ENCODE results near the gene RABEP2. TPM values are rescaled to one million over a fixed set of nuclear protein-coding genes. Genes with fewer than 3 reads are reported as not detected.
"Not testable (repeated sequence)": the region's sequence is repeated elsewhere in the genome, so short reads cannot be mapped to it uniquely, and the experiment has no call there.

RABEP2 gene
- total and polyA plus RNA-seq, 2 donors = 17.0 to 23.4 TPM

DNA sequence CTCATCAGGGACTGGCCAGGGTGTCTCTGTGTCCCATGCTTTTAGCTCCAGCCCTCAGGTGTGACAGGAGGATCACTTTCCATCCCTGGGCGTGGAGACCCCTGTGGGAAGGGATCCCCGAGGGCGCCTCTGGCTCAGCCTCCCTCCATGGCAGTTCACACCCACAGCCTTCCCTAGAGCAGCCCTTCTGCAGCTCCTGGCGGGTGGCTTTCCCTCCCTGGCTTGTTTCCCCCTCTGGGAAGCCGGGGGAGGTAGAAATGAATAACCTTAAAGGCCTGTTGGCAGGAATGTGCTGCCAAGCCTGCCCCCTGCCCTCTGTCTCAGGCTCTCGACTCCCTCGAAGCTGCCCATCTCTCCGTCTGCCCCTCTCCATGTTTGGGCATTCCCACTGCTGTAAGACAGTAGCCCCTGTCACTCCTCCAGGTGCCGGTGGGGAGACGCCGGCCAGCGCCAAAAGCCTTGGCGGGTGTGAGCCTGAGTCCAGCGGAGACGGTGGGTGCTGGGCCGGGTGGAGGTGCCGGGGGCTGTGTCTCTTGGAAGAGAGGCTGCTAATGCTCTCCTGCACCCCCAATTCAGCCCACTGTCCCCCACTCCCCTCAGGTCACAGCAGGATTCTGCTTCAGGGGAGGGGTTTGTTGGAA is 48.9 kb downstream of the RABEP2 start:
- H3K4me1 ChIP-seq (ENCODE audit: insufficient read depth) = peaks cover 2% of the 10 kb centered on the region
- H3K27ac ChIP-seq (ENCODE audit: low read depth) = no peak overlapping the region
- no peaks in the 10 kb centered on the region for H3K36me3 ChIP-seq (ENCODE audit: insufficient read depth)
- WGBS = 50% methylated on average over 17 of the region's 17 CpGs
- H3K4me3 ChIP-seq (ENCODE audit: low read depth, low read length) = no peak overlapping the region
- no peak for DNase-seq (ENCODE audit: extremely low spot score)

DNA sequence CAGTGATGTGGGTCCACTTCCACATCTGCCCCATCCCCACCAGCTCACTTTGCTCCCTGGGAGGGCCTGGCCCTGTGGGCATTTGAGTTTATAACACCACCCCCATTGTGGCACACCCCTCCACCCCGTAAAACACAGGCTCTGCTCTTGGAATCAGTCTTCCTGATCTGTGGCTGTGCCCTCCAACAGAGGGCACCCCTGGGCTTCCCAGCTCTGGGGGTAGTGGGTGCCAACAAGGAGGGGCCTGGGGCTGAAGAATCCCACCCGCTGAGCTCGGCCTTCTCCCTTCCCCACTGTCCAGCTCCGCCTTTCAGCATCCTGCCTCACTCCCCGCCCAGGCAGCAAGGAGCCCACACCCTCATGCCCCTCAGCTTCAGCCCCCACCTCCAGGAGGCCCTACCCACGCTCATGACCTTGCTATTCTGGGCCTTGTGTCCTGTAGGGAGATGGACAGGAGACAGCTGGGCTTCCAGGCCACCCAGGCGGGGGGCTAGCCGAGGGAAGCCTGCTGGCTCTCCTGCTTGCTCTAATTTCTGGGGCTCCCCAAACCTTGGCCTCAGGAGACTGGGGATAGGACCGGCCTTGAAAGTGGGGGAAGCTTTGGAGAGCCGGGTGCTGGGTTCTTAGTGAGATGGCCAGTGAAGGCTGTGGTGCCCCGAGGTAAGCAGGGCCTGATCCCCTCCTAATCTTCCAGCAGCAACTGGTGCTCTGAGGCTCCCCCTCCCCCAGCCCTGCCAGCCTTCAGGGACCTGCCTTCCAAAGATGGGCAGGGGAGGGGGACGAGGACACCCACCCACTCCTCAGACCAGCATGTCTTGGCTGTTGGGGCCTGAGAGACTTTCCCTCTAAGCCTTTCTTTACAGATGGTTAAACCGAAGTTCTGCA is 49.7 kb downstream of the RABEP2 start:
- no peak overlapping the region for H3K27ac ChIP-seq (ENCODE audit: low read depth)
- no peak overlapping the region for H3K4me3 ChIP-seq (ENCODE audit: low read depth, low read length)
- no peak for DNase-seq (ENCODE audit: extremely low spot score)
- WGBS = 45% methylated on average over 13 of the region's 13 CpGs
- peaks cover 2% of the 10 kb centered on the region for H3K4me1 ChIP-seq (ENCODE audit: insufficient read depth)
- no peaks in the 10 kb centered on the region for H3K36me3 ChIP-seq (ENCODE audit: insufficient read depth)

DNA sequence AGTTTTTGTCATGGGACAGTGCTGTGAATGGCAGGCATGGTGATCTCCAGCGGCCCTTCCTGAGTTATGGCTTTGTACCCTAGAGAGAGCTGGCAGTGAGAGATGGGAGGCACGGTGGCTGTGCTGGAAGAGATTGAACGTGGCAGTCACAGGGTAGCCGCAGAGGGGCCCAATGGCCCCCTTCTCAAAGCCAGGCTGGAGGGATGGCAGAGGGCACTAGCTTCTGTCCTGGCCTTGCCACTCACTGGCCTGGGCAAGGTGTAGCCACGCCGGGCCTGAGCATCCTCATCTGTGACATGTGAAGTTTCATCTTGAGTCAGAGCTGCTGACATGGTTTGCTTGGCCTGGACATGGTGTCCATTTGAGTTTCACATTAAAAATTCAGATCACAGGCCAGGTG is 50.6 kb downstream of the RABEP2 start:
- WGBS = 94% methylated on average over 6 of the region's 6 CpGs
- Histone ChIP-seq H3K36me3 (ENCODE audit: insufficient read depth) (peaks cover 4% of the 10 kb centered on the region), H3K4me1 (ENCODE audit: insufficient read depth) (peaks cover 2% of the 10 kb centered on the region), H3K27ac (ENCODE audit: low read depth) (no peak overlapping the region), H3K4me3 (ENCODE audit: low read depth, low read length) (no peak overlapping the region)
- no peak for DNase-seq (ENCODE audit: extremely low spot score)

DNA sequence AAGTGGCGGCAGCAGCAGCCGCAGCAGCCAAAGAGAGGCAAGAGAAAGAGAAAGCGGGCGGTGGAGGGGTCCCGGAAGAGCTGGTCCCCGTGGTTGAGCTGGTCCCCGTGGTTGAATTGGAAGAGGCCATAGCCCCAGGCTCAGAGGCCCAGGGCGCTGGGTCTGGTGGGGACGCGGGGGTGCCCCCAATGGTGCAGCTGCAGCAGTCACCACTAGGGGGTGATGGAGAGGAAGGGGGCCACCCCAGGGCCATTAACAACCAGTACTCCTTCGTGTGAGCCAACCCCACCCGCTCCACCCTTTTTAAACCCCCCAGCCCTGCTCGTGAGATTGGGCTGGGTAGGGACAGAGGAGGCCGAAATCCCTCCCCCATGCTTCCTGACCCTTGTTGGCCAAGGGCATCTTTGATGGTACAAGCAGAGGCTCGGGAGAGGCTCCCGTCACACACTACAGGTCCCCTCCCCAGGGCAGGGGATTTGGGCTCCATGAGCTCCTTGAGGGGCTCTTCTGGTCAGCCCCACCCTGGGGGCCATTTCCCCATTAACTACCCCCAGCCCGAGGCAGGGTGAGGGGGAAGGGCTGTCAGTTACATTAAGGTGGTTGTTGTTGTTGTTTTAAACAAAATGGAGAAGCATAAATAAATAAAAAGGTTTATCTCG is 51.4 kb downstream of the RABEP2 start:
- WGBS = 86% methylated on average over 18 of the region's 18 CpGs
- no peak overlapping the region for H3K4me3 ChIP-seq (ENCODE audit: low read depth, low read length)
- H3K27ac ChIP-seq (ENCODE audit: low read depth) = no peak overlapping the region
- H3K36me3 ChIP-seq (ENCODE audit: insufficient read depth) = peaks cover 10% of the 10 kb centered on the region
- no peak for DNase-seq (ENCODE audit: extremely low spot score)
- H3K4me1 ChIP-seq (ENCODE audit: insufficient read depth) = no peaks in the 10 kb centered on the region

DNA sequence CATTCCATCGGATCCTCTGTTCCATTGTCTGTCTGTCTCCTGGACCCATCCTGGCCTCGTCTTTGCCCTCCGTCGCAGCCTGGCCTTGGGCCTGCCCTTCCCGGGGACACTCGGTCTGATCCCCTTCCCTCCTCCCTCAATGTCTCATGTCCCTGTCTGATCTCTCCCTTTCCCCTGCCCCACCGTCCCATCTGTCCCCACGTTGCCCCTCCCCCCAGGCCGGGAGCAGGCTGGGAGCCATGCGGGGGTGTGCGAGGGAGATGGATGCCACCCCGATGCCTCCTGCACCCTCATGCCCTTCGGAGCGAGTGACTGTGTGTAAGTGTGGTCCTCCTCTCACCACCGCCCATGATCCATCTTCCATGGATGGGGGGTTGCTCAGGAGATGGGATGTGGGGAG is 52.1 kb downstream of the RABEP2 start:
- 84% methylated on average over 15 of the region's 15 CpGs for WGBS
- no peak overlapping the region for H3K27ac ChIP-seq (ENCODE audit: low read depth)
- DNase-seq (ENCODE audit: extremely low spot score) = no peak
- no peaks in the 10 kb centered on the region for H3K4me1 ChIP-seq (ENCODE audit: insufficient read depth)
- no peak overlapping the region for H3K4me3 ChIP-seq (ENCODE audit: low read depth, low read length)
- peaks cover 11% of the 10 kb centered on the region for H3K36me3 ChIP-seq (ENCODE audit: insufficient read depth)

GRCh38 chr16:28869201-28869600 is 55.8 kb downstream of the RABEP2 start:
- no peak overlapping the region for H3K27ac ChIP-seq (ENCODE audit: low read depth)
- no peak overlapping the region for H3K4me3 ChIP-seq (ENCODE audit: low read depth, low read length)
- H3K36me3 ChIP-seq (ENCODE audit: insufficient read depth) = peaks cover 11% of the 10 kb centered on the region
- 94% methylated on average over 11 of the region's 11 CpGs for WGBS
- no peak for DNase-seq (ENCODE audit: extremely low spot score)
- H3K4me1 ChIP-seq (ENCODE audit: insufficient read depth) = no peaks in the 10 kb centered on the region

GRCh38 chr16:28867646-28868045 is 57.4 kb downstream of the RABEP2 start:
- WGBS = 93% methylated on average over 9 of the region's 9 CpGs
- H3K4me3 ChIP-seq (ENCODE audit: low read depth, low read length); DNase-seq (ENCODE audit: extremely low spot score); H3K27ac ChIP-seq (ENCODE audit: low read depth); H3K4me1 ChIP-seq (ENCODE audit: insufficient read depth): not testable (repeated sequence)
- H3K36me3 ChIP-seq (ENCODE audit: insufficient read depth) = peaks cover 11% of the 10 kb centered on the region

DNA sequence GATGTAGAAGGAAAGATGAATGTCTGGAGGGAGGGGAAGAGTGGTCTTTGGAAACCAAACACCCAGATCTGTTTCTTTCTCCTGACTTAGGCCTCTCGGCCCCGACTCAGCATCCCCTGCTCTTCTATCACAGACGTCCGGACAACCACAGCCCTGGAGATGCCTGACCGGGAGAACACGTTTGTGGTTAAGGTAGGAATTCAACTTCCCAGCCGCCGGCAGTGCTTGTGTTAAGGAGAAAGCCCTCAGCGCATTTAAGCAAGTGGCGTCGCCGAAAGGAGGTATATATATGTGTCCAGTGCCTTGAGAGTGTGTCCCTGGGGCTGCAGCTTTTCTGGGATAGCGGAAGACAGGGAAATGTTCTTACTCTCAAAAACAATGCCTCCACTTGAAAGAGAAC is 57.8 kb downstream of the RABEP2 start:
- no peak for DNase-seq (ENCODE audit: extremely low spot score)
- H3K4me3 ChIP-seq (ENCODE audit: low read depth, low read length) = no peak overlapping the region
- peaks cover 11% of the 10 kb centered on the region for H3K36me3 ChIP-seq (ENCODE audit: insufficient read depth)
- WGBS = 91% methylated on average over 13 of the region's 13 CpGs
- H3K4me1 ChIP-seq (ENCODE audit: insufficient read depth) = no peaks in the 10 kb centered on the region
- H3K27ac ChIP-seq (ENCODE audit: low read depth) = no peak overlapping the region

DNA sequence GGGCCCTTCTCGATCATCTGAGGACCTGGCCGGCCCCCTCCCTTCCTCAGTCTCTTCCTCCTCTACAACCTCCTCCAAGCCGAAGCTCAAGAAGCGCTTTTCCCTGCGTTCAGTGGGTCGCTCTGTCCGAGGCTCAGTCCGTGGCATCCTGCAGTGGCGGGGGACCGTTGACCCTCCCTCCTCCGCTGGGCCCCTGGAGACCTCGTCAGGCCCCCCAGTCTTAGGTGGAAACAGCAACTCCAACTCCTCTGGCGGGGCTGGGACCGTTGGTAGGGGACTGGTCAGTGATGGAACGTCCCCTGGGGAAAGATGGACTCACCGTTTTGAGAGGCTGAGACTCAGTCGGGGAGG is 58.6 kb downstream of the RABEP2 start:
- no peak for DNase-seq (ENCODE audit: extremely low spot score)
- Histone ChIP-seq H3K27ac (ENCODE audit: low read depth) (no peak overlapping the region), H3K4me1 (ENCODE audit: insufficient read depth) (no peaks in the 10 kb centered on the region), H3K4me3 (ENCODE audit: low read depth, low read length) (no peak overlapping the region), H3K36me3 (ENCODE audit: insufficient read depth) (peaks cover 11% of the 10 kb centered on the region)
- 85% methylated on average over 17 of the region's 17 CpGs for WGBS

GRCh38 chr16:28865722-28866453 is 59.1 kb downstream of the RABEP2 start:
- WGBS = 70% methylated on average over 32 of the region's 32 CpGs
- Histone ChIP-seq H3K36me3 (ENCODE audit: insufficient read depth) (peaks cover 11% of the 10 kb centered on the region), H3K27ac (ENCODE audit: low read depth) (no peak overlapping the region)

GRCh38 chr16:28865001-28865688 is 59.9 kb downstream of the RABEP2 start:
- no peak for DNase-seq (ENCODE audit: extremely low spot score)
- no peak overlapping the region for H3K4me3 ChIP-seq (ENCODE audit: low read depth, low read length)
- H3K36me3 ChIP-seq (ENCODE audit: insufficient read depth) = peaks cover 11% of the 10 kb centered on the region
- H3K4me1 ChIP-seq (ENCODE audit: insufficient read depth) = no peaks in the 10 kb centered on the region
- 85% methylated on average over 12 of the region's 12 CpGs for WGBS
- no peak overlapping the region for H3K27ac ChIP-seq (ENCODE audit: low read depth)

More at GRCh38 chr16:28865722-28866453, 59.1 kb downstream of the RABEP2 start:
- no peaks in the 10 kb centered on the region for H3K4me1 ChIP-seq (ENCODE audit: insufficient read depth)
- H3K4me3 ChIP-seq (ENCODE audit: low read depth, low read length) = no peak overlapping the region
- no peak for DNase-seq (ENCODE audit: extremely low spot score)

GRCh38 chr16:28863929-28864793 is 60.9 kb downstream of the RABEP2 start:
- no peaks in the 10 kb centered on the region for H3K4me1 ChIP-seq (ENCODE audit: insufficient read depth)
- DNase-seq (ENCODE audit: extremely low spot score) = no peak
- WGBS = 1% methylated on average over 42 of the region's 42 CpGs
- H3K4me3 ChIP-seq (ENCODE audit: low read depth, low read length) = peak overlapping the region; percentile 90
- peak overlapping the region; percentile 93 for H3K27ac ChIP-seq (ENCODE audit: low read depth)
- peaks cover 4% of the 10 kb centered on the region for H3K36me3 ChIP-seq (ENCODE audit: insufficient read depth)
